ENCODE measurements around the gene ZCCHC9.

ZCCHC9 gene

GRCh38 chr5:81361600-81361999, 60.2 kb downstream of the ZCCHC9 start:
- FAIRE-seq (no peak), DNase-seq (ENCODE audit: insufficient read length, low spot score) (no peak)
- TF ChIP-seq PAX5 (IDR thresholded peaks at IDR 0.05; ENCODE audit: insufficient read depth, low read length, severe bottlenecking) (no peak), TAF1 (IDR thresholded peaks at IDR 0.05; ENCODE audit: low read depth, low read length) (no peak), POU2F2 (IDR thresholded peaks at IDR 0.05; ENCODE audit: low read depth, low read length) (no peak), POLR2A (IDR thresholded peaks at IDR 0.05; ENCODE audit: low read depth, low read length) (no peak), POLR2AphosphoS5 (IDR thresholded peaks at IDR 0.05; ENCODE audit: low read depth, low read length) (no peak), SPI1 (IDR thresholded peaks at IDR 0.05; ENCODE audit: low read depth, low read length) (no peak)
